Measurements from ENCODE around the gene SIX2. TPM values are rescaled to one million over a fixed set of nuclear protein-coding genes. Genes with fewer than 3 reads are reported as not detected.

Gene SIX2
- total and polyA plus RNA-seq, 12 donors: 0.17 to 1.9 (median 0.40) TPM

GRCh38 chr2:45010702-45011012, 1.4 kb upstream of the SIX2 start:
- 7% methylated on average over 5 of the region's 5 CpGs for WGBS, 2 donors
- Histone ChIP-seq H3K27ac (peak overlapping the region; percentile 61 to 83 (median 74)), H3K9me3 (no peaks in the 10 kb centered on the region), H3K27me3 (peaks cover 30 to 100% (median 93%) of the 10 kb centered on the region in 7 donors), H3K4me3 (peak overlapping the region; percentile 32 to 59 (median 54)), H3K36me3 (no peaks in the 10 kb centered on the region), H3K4me1 (peaks cover 16 to 65% (median 42%) of the 10 kb centered on the region in 9 donors)
- TF ChIP-seq CTCF (IDR thresholded peaks at IDR 0.05): no peak
- ATAC-seq: no peak
- intact Hi-C loops (cut with DNase I): no loop called here
- no peak for DNase-seq

- peak overlapping the region; percentile 32 to 59 (median 54) for H3K4me3 ChIP-seq
- no peaks in the 10 kb centered on the region for H3K9me3 ChIP-seq
- intact Hi-C loops (cut with DNase I): no loop called here
- ATAC-seq (peak; percentile 54 to 81 (median 73)), DNase-seq (peak; percentile 80 to 81)
- peaks cover 34 to 100% (median 96%) of the 10 kb centered on the region in 7 donors for H3K27me3 ChIP-seq
- 1% methylated on average over 55 to 56 of the region's 56 CpGs for WGBS, 2 donors
- H3K4me1 ChIP-seq: peaks cover 16 to 66% (median 42%) of the 10 kb centered on the region in 9 donors
- peak overlapping the region; percentile 65 to 83 (median 76) for H3K27ac ChIP-seq
- no peaks in the 10 kb centered on the region for H3K36me3 ChIP-seq
- TF ChIP-seq CTCF (IDR thresholded peaks at IDR 0.05): no peak
Observed at GRCh38 chr2:45009928-45010701, 863 bp upstream of the SIX2 start.

GRCh38 chr2:45008296-45009129, 739 bp downstream of the SIX2 start:
- no peak for ATAC-seq
- intact Hi-C loops (cut with DNase I): no loop called here
- DNase-seq: peak in 1 of 2 donors; percentile 31
- H3K27ac ChIP-seq: peak overlapping the region in 5 of 10 donors; percentile 26 to 78 (median 56)
- WGBS, 2 donors: 9 to 14% methylated on average over 75 of the region's 75 CpGs
- H3K27me3 ChIP-seq: peaks cover 28 to 100% (median 96%) of the 10 kb centered on the region in 7 donors
- H3K9me3 ChIP-seq: no peaks in the 10 kb centered on the region
- no peaks in the 10 kb centered on the region for H3K36me3 ChIP-seq
- no peak for TF ChIP-seq CTCF (IDR thresholded peaks at IDR 0.05)
- H3K4me3 ChIP-seq: peak overlapping the region; percentile 25 to 59 (median 54)
- peaks cover 12 to 72% (median 50%) of the 10 kb centered on the region in 9 donors for H3K4me1 ChIP-seq

- H3K4me1 ChIP-seq: peaks cover 6 to 68% (median 44%) of the 10 kb centered on the region in 9 donors
- ATAC-seq: no peak
- 42 to 45% methylated on average over 6 of the region's 6 CpGs for WGBS, 2 donors
- intact Hi-C loops (cut with DNase I): no loop called here
- no peaks in the 10 kb centered on the region for H3K9me3 ChIP-seq
- H3K4me3 ChIP-seq: peak overlapping the region in 8 of 10 donors; percentile 43 to 59 (median 54)
- H3K27me3 ChIP-seq: peaks cover 23 to 100% (median 96%) of the 10 kb centered on the region in 7 donors
- DNase-seq: no peak
- peak overlapping the region in 1 of 10 donors; percentile 56 for H3K27ac ChIP-seq
- H3K36me3 ChIP-seq: no peaks in the 10 kb centered on the region
- no peak for TF ChIP-seq CTCF (IDR thresholded peaks at IDR 0.05)
Observed at GRCh38 chr2:45007961-45008295, 1.3 kb downstream of the SIX2 start.
